Neural cell (in vitro differentiated cells): Measurements from ENCODE around the gene KMT2E. TPM values are rescaled to one million over a fixed set of nuclear protein-coding genes. Genes with fewer than 3 reads are reported as not detected.

Source experiments
- H2AFZ ChIP-seq: fragments of 200-600, 300-800 bp; sonication (generic), shearing (Covaris generic); 2 replicates; pipeline ENCODE4 v1.6.0; 2014; ENCODE audit warnings: low read depth, mild to moderate bottlenecking, antibody characterized with exemption, low read length, moderate library complexity
- H3F3A ChIP-seq: fragments of 200-600 bp; shearing (Covaris generic); 2 replicates; pipeline ENCODE4 v1.6.1; 2016; ENCODE audit warnings: mild to moderate bottlenecking, moderate library complexity, mixed read lengths, antibody characterized with exemption, low read length; ENCODE audit not compliant: insufficient read depth, poor library complexity, severe bottlenecking
- H3K27ac ChIP-seq: fragments of 200-600, 300-800 bp; sonication (generic), shearing (Covaris generic); 2 replicates; pipeline ENCODE4 v1.5.1; 2014; ENCODE audit warnings: mild to moderate bottlenecking, low read length, moderate library complexity
- H3K27me3 ChIP-seq: fragments of 300-800, 200-600 bp; sonication (generic), shearing (Covaris generic); 2 replicates; pipeline ENCODE4 v1.6.0; 2014; ENCODE audit warnings: mild to moderate bottlenecking, low read depth, low read length, moderate library complexity; ENCODE audit not compliant: insufficient read depth
- H3K36me3 ChIP-seq: fragments of 300-800, 200-600 bp; sonication (generic), shearing (Covaris generic); 2 replicates; pipeline ENCODE4 v1.5.1; 2014; ENCODE audit warnings: mild to moderate bottlenecking, antibody characterized with exemption, low read length, moderate library complexity; ENCODE audit not compliant: insufficient read depth
- H3K4me2 ChIP-seq: fragments of 300-800, 200-600 bp; sonication (generic), shearing (Covaris generic); 2 replicates; pipeline ENCODE4 v1.6.0; 2014; ENCODE audit warnings: mild to moderate bottlenecking, low read length
- H3K4me3 ChIP-seq: fragments of 300-800, 200-600 bp; sonication (generic), shearing (Covaris generic); 2 replicates; pipeline ENCODE4 v1.5.1; 2014; ENCODE audit warnings: mild to moderate bottlenecking, low read length, moderate library complexity
- H3K79me2 ChIP-seq: fragments of 200-600 bp; shearing (Covaris generic); replicated peaks from 2 replicates; pipeline ENCODE4 v1.6.0; 2014; ENCODE audit warnings: mild to moderate bottlenecking, low read length, moderate library complexity; ENCODE audit not compliant: insufficient read depth
- H3K9ac ChIP-seq: fragments of 300-800, 200-600 bp; sonication (generic), shearing (Covaris generic); 2 replicates; pipeline ENCODE4 v1.6.1; 2016; ENCODE audit warnings: mild to moderate bottlenecking, low read length, mixed read lengths
- H3K9me2 ChIP-seq: fragments of 200-600 bp; shearing (Covaris generic); 2 replicates; pipeline ENCODE4 v1.6.1; 2016; ENCODE audit warnings: mild to moderate bottlenecking, low read length, mixed read lengths; ENCODE audit not compliant: insufficient read depth
- H3K9me3 ChIP-seq: fragments of 200-600, 300-800 bp; sonication (generic), shearing (Covaris generic); 2 replicates; pipeline ENCODE4 v1.6.1; 2016; ENCODE audit warnings: mild to moderate bottlenecking, mixed run types, low read length, moderate library complexity, mixed read lengths
- H4K20me1 ChIP-seq: fragments of 200-600 bp; shearing (Covaris generic); 2 replicates; pipeline ENCODE4 v1.6.1; 2016; ENCODE audit warnings: mild to moderate bottlenecking, mixed run types; ENCODE audit not compliant: insufficient read depth
- CTCF ChIP-seq: fragments of 450-650 bp; IDR thresholded peaks from 2 replicates; pipeline ENCODE4 v1.5.1; 2014; ENCODE audit warnings: antibody characterized with exemption, mild to moderate bottlenecking, moderate library complexity; ENCODE audit not compliant: poor library complexity, severe bottlenecking
- EP300 ChIP-seq: fragments of 450-650 bp; conservative IDR thresholded peaks from 2 replicates; pipeline ENCODE4 v1.6.1; 2014; ENCODE audit warnings: antibody characterized with exemption, mild to moderate bottlenecking, moderate library complexity; ENCODE audit not compliant: poor library complexity, severe bottlenecking
- EZH2 ChIP-seq: fragments of 200-600, 300-800 bp; shearing (Covaris generic), sonication (generic); IDR thresholded peaks from 2 replicates; pipeline ENCODE4 v1.6.1; 2014; ENCODE audit warnings: antibody characterized with exemption, low read length, borderline replicate concordance, mild to moderate bottlenecking; ENCODE audit not compliant: insufficient read depth, poor library complexity, severe bottlenecking
- MXI1 ChIP-seq: fragments of 450-650 bp; conservative IDR thresholded peaks from 2 replicates; pipeline ENCODE4 v1.6.1; 2014; ENCODE audit warnings: antibody characterized with exemption, mild to moderate bottlenecking; ENCODE audit not compliant: poor library complexity, severe bottlenecking
- POLR2AphosphoS5 ChIP-seq: IDR thresholded peaks from 2 replicates; pipeline ENCODE4 v1.6.1; 2012
- RAD21 ChIP-seq: fragments of 450-650 bp; conservative IDR thresholded peaks from 2 replicates; pipeline ENCODE4 v1.6.1; 2014; ENCODE audit warnings: antibody characterized with exemption, mild to moderate bottlenecking, moderate library complexity
- REST ChIP-seq: IDR thresholded peaks from 2 replicates; pipeline ENCODE4 v1.6.1; 2012; ENCODE audit warnings: borderline replicate concordance
- SMC3 ChIP-seq: fragments of 450-650 bp; conservative IDR thresholded peaks from 2 replicates; pipeline ENCODE4 v1.6.1; 2014; ENCODE audit warnings: antibody characterized with exemption, mild to moderate bottlenecking, moderate library complexity; ENCODE audit not compliant: poor library complexity
- TAF1 ChIP-seq: IDR thresholded peaks from 2 replicates; pipeline ENCODE4 v1.6.1; 2012; ENCODE audit warnings: low read depth
- polyA plus RNA-seq: library from polyadenylated mRNA; depleted of rRNA; stranded (reverse); fragments of >200 nt; gene quantifications from 2 replicates; pipeline ENCODE4 v1.2.3, GENCODE V29; 2014

Gene KMT2E
- polyA plus RNA-seq, 1 donor from 2014 or later, result 78.4 TPM

- no peak for TF ChIP-seq SMC3
- peak; percentile 57 for TF ChIP-seq EP300
Observed at GRCh38 chr7:105012503-105013220, 1.3 kb upstream of the KMT2E start (continued).

DNA sequence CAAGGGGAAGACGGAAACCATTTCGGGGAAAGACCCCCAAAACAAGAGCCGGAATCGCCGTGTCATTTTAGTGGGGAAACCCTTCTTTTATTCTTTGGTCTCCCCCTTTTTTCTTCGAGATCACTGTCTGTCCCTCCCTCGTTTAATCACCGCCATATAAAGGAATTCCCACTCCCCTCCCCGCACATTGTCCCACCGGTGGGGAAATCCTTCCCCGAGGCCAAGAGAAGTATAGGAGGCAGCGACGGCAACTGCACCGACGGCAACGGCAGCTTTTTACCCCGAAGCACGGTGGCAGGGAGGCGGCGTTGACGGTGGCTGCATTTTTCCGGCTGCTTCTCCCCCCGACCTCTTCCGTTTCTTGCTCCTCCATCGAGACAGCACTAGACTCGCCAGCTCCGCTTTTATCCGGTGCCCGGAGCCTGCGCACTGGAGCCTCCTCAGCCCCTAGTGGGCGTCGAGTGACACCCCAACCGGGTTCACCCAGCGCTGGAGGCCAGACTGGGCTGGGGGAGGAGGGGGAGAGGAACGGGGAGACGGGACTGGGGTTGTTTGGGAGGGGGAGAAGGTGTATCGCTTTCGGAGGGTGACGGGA, 687 bp upstream of the KMT2E start:
- Histone ChIP-seq H3K4me2 (no peak overlapping the region), H3K79me2 (peaks cover 87% of the 10 kb centered on the region), H3K9me2 (no peaks in the 10 kb centered on the region), H3K36me3 (peaks cover 6% of the 10 kb centered on the region), H3K9ac (peak overlapping the region; percentile 100), H3K27me3 (no peaks in the 10 kb centered on the region), H3K9me3 (no peaks in the 10 kb centered on the region), H4K20me1 (peaks cover 47% of the 10 kb centered on the region), H3K4me3 (peak overlapping the region; percentile 86), H3K27ac (peak overlapping the region; percentile 100), H2AFZ (peak overlapping the region; percentile 91), H3F3A (no peaks in the 10 kb centered on the region)
- TF ChIP-seq RAD21 (no peak), REST (peak; percentile 67), EP300 (no peak), CTCF (peak; percentile 69), MXI1 (peak; percentile 30), SMC3 (peak; percentile 22), POLR2AphosphoS5 (peak; percentile 96), TAF1 (no peak), EZH2 (no peak)
